OCI-M2 (cell line): ENCODE data around the gene CDRT4.

ENCODE experiments used
- DNase-seq: peaks from one replicate; lab custom pipeline; 2025; ENCODE audit not compliant: unreplicated experiment; lab: John Stamatoyannopoulos, UW

The CDRT4 gene

DNA sequence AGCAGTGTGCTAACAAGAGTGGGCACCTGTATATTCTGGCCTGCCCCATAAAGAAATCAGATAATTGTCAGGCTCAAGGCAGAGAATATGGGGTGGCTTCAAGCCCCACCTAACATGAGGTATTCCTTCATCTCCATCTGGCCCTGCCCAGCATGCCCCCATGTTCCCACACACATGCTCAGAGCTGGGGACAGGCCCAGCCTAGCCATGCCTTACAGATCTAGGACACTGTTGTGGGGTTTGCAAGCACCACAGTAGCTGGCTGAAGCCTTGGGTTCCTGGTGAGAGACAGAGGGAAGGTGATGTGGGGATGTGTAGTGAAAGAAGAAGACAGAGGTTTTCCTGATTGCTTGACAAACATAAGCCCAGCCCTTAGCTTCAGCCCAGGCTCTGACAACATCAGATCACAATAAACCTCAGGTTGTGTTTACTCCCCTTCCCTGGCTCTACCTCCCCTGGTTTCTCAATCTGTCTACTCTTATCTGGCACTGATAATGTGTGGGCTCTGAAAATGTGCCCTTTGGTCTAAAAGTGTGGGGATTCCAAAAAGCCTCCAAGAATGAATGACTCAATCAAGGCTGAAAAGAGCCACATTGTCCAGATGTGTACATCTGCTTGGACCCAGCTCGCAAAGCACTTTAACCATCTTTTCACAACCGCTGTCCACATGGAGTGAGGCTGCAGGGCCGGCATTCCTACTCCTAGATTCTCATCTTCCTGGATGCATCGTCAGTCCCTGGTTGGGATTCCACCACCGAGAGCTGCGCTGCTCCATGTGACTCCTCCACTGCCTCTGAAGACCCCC lies 34.4 kb downstream of the CDRT4 start:
- no peak for DNase-seq

DNA sequence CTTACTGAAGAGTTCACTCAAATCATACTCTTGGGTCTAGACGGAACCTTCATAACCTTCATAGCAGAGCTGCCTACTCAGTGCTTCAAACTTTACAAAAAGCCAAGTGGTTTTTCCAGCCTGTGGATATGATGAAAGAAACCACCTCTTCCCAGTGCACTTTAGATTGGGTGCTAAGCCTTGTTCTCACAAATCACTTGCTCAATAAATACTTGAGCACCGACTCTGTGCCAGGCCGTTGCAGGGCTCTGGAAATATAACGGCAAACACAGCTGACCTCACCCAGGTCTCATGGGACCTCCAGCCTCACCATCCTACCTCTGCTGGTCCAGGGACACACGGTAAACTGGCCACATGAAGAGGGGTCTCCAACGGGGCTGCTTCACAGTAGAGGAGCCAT lies 35.7 kb downstream of the CDRT4 start:
- no peak for DNase-seq

- no peak for DNase-seq
Observed at GRCh38 chr17:15431196-15431595, 36.2 kb downstream of the CDRT4 start.

GRCh38 chr17:15424521-15424920 lies 42.9 kb downstream of the CDRT4 start:
- no peak for DNase-seq

- no peak for DNase-seq
Observed at GRCh38 chr17:15422392-15422965, 44.9 kb downstream of the CDRT4 start.

DNA sequence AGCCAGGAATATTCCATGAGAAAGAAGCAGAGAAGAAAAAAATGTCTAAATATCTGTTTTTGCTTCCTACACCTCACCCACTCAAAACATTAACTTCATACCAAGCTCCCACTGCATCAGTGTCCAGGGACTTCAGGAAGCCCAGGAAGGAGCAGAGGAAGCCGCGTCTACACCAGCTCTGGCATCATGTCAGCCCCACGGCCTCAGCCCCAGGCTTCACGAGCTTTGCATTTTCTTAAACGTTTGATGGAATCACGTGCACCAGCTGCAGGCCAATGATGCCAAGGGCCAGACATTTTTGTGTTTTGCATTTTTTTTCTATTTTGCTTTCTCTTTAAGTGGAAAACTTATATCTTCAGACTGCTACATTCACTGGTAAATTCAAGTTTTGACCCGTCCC lies 48.6 kb downstream of the CDRT4 start:
- no peak for DNase-seq

DNA sequence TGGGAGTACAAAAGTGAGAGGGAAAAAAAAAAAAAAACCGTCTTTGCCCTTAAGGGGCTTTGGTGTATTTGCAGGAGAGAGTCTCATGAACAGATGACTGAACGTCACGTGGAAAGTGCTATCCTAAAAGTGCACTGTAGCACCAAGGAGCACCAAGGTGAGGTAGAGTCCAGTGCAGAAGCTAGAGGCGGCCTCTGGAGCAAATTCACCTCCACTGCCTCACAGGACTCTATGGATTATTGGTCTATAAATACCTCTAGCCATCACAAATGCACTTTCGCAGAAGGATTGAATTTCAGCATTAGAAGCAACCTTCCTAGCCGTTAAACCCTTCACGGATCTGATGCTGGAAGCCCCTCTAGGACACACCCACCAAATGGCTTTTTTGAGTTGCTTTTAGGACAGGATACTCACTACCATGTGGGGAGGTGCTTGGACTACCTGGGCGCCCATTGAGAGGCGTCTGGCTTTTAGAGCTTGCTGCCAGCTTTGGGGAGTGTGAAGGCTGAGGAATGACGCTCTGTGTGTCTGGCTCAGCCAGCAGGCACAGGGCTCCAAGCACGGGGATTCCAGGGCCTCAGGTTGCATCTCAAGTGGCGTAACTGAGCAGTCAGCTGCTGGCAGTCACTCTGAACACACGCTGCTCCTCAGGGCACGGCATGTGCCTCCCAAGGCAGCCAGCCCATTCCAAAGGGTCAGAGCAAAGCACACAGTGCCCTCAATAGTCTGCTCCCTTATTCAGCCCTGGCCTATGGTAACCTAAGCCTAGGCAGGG lies 52.7 kb downstream of the CDRT4 start:
- no peak for DNase-seq

- no peak for DNase-seq
Observed at GRCh38 chr17:15413101-15413771, 54.2 kb downstream of the CDRT4 start.

DNA sequence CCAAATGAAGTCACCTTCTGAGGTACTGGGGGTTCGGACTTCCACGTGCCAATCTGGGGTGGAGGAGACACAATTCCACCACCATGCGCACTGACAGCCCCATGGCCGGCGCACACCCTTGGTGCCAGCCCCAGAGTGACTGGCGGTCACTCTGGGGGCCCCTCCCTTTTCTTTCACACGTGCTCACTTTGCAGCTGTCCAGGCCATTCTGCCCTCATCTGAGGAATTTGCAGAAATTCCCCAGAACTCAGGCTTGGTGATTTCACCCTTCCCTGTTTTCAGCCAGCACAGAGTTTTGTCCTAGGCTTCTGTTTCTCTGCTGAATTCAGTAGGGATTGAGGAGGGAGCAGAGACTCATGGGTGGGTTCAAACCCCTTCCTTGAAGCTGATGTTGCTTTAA lies 54.8 kb downstream of the CDRT4 start:
- no peak for DNase-seq

DNA sequence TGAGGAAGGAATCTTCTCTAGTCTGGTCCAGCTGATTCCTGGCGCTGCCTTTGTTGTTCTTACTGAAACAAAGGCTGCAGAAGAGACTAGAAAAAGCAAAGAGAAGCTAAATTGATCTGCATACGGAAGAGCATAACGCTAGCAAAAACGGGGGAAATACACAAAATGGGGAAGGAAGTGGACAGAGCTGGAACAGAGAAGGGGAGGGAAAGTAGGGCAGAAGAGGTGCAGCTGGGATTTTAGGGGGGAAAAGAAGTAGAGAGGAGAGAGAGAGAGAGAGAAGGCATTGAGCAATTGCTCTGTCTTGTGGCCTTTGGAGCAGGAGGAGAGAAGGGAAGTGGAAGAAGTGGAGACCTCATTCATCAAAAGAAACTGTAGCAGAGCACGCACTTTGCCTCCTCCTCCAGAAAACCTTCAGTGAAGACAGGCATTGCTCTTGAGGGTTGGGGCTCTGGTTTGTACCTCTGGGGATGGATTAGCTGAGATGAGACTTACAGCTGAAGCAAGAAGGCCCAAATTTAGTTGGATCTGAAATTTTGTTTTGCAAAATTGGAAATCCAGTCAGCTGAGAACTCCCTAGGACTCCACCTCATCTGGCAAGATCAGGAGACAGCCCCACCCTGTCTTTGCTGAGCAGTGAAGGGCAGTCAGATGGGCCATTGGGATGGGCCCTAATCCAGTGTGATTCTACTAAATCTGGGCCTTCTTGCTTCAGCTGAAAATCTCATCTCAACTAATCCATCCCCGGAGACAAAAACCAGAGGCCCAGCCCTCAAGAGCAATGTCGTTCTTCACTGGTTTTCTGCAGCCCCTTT lies 55.8 kb downstream of the CDRT4 start:
- DNase-seq, result no peak

DNA sequence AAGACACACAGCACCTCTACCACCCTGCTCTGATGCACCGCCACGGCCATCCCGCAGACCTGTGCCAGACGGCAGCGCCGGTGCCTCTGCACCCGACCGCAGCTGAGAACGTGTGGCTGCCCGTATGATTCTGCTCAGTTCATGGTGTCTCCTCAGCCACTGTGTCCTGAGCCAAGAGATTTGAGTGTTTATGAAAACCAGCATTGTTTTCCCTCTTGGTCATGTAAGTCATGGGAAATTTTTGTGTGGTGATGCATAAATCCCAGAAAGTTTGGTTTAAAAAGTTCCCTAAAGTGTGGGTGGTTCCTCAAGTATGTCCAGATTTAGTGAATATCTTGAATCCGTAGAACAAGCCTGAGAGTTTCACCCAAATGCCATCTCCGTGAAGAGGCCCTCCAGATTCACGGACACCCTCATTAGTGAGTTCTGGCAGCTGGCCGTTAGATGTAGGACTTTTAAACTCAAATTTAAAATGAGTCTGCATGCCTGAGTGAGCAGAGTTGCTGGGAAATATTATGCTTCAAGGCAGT lies 57.6 kb downstream of the CDRT4 start:
- DNase-seq, result no peak

DNA sequence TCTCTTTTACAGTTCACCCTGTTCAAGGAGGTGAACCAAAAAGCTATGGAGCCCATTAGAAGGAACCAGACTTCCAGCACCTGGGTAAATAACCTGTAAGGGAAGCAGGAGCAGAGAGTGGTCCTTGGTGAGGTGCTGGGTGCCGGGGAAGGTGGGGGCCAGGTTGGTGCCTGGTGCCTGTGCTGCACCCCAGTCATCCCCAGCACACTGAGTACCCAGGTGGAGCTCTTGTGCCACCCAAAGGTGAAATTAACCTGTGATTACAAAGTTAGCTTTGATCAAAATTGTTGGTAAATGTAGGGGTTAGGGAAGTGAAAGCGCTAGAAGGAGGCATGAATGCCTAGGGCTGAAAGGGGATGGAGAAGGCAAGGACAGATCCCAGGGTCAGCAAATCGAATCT lies 58.6 kb downstream of the CDRT4 start:
- DNase-seq, result no peak

- DNase-seq, result no peak
Observed at GRCh38 chr17:15406081-15406480, 61.3 kb downstream of the CDRT4 start.

DNA sequence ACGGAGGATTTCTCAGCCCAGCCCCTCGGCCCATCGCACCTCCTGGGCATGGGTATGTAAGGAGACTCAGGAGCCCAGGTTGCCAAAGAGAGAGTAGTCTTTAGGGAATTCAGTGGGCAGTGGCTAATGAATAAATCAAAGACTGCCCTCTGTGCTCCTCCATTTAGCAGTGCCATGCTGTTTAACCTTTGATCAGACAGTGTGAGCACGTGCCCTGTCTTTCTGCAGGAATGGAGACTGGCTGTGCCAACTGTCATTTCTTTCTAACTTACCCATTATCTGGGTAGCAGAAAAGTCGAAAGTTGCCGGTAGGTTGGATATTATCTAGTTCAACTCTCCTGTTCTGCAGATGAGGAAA lies 62.4 kb downstream of the CDRT4 start:
- no peak for DNase-seq

GRCh38 chr17:15404106-15405057 lies 63.0 kb downstream of the CDRT4 start:
- DNase-seq, result no peak

GRCh38 chr17:15403276-15403939 lies 64.0 kb downstream of the CDRT4 start:
- DNase-seq, result no peak

DNA sequence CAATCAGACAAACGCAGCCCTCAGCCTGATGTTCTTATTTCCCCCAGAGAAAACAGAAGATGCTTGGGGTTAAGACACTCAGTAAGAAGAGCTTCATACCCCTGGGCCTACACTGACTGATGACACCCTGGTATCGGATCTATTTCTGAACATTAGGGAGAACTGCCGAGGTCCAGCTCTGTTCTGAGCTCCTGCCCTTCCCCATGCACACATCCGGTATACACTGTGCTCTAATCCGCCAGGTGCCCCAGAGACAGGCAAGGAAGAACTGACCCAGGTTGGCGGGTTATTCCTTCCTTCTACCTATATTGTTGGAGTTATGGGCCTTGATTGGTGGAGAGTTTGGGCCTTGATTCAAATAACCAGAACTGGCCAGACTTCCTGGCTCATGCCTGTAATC lies 68.0 kb downstream of the CDRT4 start:
- DNase-seq, result no peak

DNA sequence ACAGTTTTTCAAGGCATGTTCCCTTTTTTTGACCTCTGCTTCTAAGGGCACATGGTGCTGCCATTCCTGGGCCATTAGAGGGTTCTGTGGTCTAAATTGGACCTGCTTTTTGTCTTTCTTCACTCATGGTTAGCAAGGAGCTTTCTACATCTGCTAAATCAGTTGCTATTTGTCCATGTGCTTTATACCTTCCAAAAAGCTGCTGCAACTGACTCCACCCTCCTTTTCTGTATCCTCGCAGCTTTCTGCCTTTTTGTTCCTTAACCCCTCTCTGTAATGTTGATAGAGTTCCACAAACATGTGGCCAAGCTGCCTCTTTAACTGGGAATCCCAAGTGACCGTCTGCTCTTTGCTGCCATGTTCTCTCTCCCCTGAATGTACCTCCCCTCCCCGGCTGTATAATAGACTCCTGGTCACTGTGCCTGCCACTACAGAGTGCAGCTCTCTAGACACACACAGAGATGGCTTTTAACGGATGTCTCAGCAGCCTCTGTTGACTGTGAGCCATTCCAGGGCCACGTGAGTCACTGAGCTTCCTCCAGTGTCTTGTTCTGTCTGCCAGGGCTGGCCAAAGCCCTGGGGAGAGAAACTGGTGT lies 68.6 kb downstream of the CDRT4 start:
- DNase-seq, result no peak

DNA sequence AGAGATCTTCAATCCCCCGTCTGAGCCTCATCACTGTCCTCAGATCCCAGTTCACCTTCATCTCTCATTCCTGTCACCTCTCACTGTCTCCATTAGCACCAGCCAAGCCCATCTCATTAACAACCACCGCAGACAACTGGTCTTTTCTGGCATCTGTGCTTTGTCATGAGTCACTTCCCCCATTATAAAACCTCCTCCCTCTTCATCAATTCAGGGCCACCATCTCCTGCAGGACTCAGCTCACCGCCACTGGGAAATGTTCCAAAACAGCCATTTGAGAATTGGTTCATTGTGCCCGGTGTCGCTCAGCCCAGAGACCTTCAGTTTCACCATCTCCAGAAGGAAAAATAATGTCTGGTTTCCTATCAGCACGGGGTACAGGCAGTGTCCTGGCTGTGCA lies 69.1 kb downstream of the CDRT4 start:
- no peak for DNase-seq
